IPS-NIHi7 (cell line): ENCODE data around the gene CASKIN2.
"Not testable (repeated sequence)": the region's sequence is repeated elsewhere in the genome, so short reads cannot be mapped to it uniquely, and the experiment has no call there.

Experiments
- DNase-seq: peaks from one replicate; pipeline ENCODE4 v3.0.0; 2012; ENCODE audit warnings: mixed read lengths; ENCODE audit errors: extremely low spot score

CASKIN2 gene

GRCh38 chr17:75489511-75489955 is 25.8 kb downstream of the CASKIN2 start:
- no peak for DNase-seq

DNA sequence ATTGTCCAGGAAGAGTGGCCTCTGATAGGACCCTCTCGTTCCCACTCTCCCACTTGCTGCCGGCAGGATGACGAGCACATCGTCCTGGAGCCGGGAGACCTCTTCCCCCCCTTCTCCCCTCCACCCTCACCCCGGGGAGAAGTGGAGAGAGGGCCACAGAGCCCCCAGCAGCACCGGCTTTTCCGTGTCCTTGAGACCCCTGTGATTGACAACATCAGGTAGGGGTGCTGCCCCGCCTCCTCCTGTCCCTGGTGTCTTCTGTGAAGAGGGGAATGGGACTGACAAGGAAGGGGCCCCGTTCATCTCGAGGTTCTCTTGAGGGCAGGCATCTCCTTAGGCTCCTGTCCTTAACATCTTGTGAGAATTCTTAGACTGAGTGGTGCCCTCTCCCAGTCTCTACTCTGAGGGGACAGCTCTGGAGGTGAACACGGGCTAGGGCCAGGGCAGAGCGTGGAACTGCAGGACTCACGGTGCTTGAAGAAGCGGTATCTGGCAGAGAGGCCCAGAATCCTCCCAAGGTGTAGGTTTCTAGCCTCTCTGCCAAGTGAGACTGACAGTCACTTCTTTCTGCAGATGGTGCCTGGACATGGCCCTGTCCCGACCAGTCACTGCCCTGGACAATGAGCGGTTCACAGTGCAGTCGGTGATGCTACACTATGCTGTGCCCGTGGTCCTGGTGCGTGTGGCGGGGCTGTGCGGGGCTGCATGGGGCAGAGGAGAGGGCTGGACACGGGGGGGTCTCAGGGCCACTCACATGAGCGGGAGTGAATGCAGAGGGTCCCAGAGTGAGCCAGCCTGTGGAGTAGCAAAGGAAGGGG is 26.4 kb downstream of the CASKIN2 start:
- no peak for DNase-seq

DNA sequence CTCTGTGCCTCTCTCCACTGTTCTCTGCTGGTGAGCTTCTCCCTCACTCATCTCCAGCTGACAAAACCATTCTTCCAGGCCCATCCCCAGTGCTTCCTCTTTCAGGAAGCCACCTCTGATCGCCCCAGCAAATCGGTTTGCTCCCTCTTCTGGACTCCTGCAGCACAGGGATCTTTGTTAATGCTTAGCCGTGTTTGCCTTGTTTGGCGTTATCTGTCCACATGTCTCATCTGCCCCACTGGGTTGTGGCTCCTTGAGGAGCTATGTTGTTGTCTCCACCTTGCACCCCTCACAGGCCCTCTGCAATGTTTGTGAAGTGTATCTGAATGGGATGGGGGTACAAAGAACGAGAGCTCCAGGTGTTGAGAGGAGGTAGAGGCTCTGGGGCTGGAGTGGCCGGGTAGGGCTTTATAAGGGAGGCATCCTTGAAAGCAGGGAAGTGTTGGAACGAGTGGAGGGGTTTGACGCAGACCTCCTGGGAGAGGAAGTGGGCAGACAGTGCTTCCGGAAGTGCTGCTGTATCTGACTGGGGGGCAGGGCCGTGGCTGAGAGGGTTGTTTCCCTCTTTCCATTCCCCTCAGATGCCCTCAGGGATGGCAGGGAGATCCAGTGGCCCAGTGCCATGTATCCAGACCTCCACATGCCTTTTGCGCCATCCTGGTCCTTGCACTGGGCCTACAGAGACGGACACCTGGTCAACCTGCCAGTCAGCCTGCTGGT is 27.8 kb downstream of the CASKIN2 start:
- no peak for DNase-seq

DNA sequence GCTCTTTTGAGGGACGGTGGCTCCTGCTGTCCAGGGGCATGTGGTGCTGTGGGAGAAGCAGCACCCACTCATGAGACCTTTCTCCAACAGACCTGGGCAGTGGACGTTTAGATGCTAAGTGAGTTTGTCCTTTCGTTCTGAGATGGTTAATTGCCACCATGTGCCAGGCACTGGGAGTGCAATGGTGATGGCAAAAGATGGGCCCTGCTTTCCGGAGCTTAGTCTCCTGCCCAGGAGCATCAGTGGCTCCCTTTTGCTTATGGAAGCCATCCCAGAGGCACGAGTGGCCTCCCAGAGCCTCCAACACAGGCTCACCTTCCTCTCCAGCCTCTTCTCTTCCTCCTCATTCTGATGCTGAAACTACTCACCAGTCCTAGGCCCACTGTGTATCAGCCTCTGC is 28.4 kb downstream of the CASKIN2 start:
- no peak for DNase-seq

GRCh38 chr17:75486151-75486550 is 29.2 kb downstream of the CASKIN2 start:
- no peak for DNase-seq

- no peak for DNase-seq
Measured at GRCh38 chr17:75485688-75486087, 29.6 kb downstream of the CASKIN2 start.

- no peak for DNase-seq
Measured at GRCh38 chr17:75482098-75482942, 33.0 kb downstream of the CASKIN2 start.

DNA sequence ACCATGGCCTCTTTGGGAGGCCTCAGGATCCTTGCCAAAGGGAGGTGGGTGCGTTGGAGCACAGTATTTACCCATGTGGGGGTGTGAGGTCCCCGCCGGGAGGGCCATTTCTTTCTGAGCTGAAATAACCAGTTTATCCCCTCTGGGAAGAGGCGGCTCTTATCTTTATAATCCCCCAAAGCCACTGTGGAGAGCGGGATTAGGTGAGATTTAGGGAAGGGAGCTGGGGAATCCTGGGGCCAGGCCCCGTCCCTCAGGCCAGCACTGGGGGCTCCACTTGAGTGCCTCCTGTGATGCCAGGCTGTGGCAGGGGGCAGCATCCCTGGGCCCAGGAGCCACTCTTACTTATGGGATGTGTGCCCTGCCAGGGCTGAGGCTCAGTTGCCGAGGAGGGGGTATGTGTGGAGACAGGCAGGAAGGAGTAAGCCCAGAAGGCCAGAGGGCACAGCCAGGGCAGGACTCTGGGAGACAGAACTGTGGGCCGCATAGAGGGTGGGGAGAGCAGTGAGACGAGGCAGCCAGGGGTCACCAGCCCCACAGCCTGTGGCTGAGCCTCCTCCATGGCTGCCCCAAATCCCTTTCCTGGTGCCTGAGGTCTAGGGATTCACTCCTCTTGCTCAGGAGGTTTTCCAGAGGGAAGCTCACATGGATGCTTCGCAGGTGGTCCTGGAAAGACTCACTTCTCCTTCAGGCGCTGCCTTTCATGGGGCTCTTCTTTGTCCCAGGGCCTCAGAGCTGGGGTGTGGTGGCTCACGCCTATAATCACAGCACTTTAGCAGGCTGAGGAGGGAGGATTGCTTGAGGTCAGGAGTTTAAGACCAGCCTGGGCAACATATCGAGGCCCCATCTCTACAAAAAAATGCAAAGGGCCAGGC is 33.9 kb downstream of the CASKIN2 start:
- no peak for DNase-seq

GRCh38 chr17:75480281-75480680 is 35.1 kb downstream of the CASKIN2 start:
- DNase-seq = no peak

GRCh38 chr17:75478508-75478907 is 36.8 kb downstream of the CASKIN2 start:
- no peak for DNase-seq

DNA sequence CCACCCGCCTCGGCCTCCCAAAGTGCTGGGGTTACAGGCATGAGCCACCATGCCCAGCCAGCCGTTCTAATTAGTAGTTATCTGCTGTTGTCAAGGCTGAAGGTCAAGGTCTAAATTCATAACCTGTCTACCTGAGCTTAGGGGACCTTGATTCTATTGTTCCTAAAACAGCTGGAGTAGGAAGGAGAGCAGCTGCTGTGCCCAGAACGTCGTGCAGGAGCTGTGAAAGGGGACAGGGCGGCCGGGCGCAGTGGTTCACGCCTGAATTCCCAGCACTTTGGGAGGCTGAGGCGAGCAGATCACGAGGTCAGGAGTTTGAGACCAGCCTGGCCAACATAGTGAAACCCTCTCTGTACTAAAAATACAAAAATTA is 37.9 kb downstream of the CASKIN2 start:
- DNase-seq = not testable (repeated sequence)

DNA sequence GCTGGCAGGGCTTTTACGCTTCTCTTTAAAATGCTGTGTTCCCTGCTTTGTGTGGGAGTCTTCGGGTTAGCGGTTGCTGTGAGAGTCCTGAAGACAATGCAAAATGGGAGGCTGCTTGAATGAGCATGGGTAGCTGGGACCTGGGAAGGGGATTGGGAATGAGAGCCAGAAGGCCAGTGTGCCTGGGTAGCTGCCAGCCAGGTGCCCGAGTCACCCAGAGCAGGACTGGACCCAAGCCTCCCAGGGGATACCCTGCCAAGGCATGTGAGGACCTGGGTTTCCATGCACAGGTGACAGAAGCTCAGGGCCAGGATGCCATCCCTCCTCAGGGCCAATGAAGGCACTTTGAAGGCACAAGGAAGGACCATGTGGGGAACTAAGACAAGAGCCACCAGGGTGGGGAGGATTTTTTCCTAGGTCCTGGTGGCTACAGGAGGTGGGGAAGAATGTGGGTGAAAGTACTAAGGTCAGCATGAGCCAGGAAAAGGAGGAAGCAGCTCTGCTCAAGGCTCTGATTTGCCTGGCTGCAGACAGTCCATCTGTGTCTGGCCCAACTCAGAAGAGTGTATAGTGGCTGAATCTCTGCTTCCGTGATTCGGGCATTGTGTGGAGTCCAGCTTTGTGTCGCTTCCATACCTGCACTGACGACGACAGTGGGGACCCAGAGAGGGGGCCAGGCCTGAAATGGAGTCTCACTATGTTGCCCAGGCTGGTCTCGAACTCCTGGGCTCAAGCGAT is 38.4 kb downstream of the CASKIN2 start:
- no peak for DNase-seq

DNA sequence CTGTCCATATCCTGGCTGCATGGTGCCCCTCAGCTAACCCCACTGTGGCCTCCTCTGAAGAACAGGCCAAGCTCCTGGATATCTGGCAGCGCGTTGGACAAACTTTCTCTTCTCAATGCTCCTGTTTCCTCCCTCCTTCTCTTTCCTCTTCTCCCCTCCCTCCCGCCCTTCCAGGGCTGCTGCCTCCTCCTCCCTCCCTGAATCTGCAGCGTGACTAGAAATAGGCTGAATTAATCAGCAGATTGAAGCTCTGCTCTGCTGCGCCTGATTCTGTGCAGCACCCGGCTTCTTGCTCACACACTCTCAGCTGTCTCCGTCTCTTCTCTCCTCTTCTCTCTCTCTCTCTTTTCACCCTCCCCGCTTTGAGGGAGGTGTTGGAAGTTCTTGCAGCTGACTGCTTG is 39.1 kb downstream of the CASKIN2 start:
- DNase-seq = no peak

DNA sequence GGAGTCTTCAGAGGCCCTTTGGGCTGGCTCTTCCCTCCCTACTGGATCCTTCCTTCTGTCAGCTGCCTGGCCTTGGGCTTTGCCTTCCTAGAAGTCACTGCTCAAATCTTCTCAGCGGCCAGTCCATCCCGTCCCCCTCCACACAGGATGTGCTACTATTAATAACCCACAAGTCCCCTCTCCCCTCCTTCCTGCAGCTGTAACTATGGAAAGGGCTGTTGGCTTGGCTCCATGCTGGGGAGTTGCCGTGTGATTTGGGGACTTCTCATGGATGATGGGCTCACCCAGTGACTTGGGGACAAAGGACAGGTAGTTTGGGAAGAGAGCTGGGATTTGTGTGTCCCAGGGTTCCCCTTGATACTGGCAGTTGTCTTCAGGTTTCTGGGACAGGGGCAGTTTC is 39.5 kb downstream of the CASKIN2 start:
- no peak for DNase-seq

- DNase-seq = no peak
Measured at GRCh38 chr17:75475144-75475835, 40.0 kb downstream of the CASKIN2 start.

GRCh38 chr17:75474736-75475135 is 40.6 kb downstream of the CASKIN2 start:
- DNase-seq = no peak

GRCh38 chr17:75473246-75473645 is 42.1 kb downstream of the CASKIN2 start:
- no peak for DNase-seq

GRCh38 chr17:75472119-75472518 is 43.2 kb downstream of the CASKIN2 start:
- no peak for DNase-seq

- no peak for DNase-seq
Measured at GRCh38 chr17:75471207-75471606, 44.1 kb downstream of the CASKIN2 start.

DNA sequence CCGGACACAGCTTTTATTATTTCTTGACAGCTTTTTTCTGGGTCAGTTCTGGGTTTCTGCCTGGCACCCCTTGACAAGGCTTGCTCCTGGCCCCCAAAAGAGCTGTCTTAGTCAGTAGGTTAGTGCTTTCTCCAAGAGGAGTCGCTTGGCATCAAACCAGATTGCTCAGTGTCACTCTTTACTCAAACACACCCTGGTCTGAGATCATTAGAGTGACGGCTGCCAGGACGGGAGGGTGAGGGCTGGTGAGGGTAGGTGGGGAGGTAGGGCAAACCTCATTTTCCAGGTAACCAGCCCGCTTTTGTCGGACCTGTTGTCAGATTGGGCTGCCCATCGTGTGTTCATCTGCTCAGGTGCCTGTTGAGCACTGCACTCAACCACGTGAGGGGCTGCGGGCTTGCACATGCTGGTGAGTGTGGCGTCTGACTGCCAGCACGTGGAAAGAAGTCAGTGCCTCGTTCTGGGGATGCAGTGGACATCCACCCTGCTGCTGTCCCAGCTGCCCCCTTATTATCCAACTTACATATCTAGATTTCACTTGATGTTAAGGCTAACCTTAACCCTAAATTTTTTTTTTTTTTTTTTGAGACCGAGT is 46.5 kb downstream of the CASKIN2 start:
- DNase-seq = no peak
